ENCODE measurements around the gene ATF3.
"Not testable (repeated sequence)": the region's sequence is repeated elsewhere in the genome, so short reads cannot be mapped to it uniquely, and the experiment has no call there.

Gene ATF3

DNA sequence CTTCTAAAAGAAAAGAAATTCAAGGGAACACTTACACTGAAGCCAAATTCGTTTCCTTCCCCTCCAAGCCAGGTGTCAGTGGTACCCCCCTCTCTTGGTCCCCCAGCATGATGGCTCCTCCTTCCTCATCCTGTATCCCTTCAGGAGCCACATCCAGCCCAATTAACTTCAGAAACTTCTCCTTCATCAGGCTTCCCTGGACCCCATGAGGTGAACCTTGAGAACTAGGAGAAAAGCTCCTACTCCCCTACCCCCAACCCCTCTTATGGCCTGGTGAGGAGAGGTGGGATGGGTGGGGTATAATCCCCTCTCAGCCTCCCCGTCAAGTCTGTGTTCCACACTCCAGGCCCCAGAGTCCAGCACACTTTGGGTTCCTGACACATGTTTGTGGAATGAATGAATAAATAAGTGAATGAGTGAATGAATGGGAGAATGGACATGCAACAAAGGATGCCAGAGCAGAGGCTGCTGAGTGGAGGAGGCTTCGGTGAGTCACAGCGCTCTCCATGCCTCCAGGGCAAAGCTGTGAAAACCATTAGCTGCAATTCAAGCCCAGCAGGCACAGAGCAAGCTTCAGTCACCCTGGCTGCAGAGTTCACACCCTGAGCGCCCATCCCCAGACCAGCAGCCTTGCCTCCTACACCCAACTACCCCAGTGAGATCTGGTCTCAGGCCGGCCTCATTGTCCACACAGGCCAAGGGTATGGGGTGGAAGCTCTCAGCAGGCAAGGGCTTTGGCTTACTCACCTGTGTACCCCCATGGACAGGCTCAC is 47.3 kb downstream of the ATF3 start:
- no peak for ATAC-seq

GRCh38 chr1:212656730-212657129 is 48.2 kb downstream of the ATF3 start:
- ATAC-seq: no peak

GRCh38 chr1:212658250-212658649 is 49.7 kb downstream of the ATF3 start:
- ATAC-seq: not testable (repeated sequence)

DNA sequence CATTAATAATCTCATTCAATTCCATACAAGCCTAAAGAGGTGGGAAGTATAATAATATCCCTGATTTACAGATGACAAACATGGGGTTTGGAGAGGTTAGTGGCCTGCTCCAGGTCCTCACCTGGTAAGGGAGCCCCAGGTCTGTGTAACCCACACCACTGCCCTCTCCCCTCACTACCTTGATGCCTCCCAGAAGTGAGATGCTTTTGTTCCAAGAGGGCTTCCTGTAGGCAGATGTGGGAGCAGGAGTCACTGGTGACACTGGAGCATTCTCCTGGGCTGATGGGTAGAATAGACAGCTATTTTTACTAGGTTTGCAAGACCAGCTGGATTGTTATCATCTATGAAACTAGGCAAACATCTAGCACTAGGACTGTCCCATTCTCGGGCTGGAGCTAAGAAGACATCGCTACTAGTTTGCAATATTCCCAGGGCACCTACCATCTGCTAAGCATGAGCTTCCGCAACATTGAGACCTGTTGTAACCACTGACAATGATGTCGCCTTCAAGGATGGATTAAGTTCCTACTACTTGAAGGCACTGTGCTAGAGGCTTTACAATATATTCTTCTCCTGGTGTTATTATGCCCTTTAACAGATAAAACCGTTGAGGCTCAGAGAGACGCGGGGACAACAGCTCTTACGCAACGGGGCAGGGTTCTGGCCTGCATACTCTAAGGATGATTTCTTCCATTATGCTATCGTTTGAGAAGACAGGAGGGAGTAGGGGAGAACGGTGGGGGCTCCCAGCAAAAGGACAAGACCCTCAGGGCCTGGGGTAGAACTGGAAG is 56.0 kb downstream of the ATF3 start:
- ATAC-seq: no peak

GRCh38 chr1:212665241-212666115 is 56.9 kb downstream of the ATF3 start:
- ATAC-seq: peak; percentile 96

DNA sequence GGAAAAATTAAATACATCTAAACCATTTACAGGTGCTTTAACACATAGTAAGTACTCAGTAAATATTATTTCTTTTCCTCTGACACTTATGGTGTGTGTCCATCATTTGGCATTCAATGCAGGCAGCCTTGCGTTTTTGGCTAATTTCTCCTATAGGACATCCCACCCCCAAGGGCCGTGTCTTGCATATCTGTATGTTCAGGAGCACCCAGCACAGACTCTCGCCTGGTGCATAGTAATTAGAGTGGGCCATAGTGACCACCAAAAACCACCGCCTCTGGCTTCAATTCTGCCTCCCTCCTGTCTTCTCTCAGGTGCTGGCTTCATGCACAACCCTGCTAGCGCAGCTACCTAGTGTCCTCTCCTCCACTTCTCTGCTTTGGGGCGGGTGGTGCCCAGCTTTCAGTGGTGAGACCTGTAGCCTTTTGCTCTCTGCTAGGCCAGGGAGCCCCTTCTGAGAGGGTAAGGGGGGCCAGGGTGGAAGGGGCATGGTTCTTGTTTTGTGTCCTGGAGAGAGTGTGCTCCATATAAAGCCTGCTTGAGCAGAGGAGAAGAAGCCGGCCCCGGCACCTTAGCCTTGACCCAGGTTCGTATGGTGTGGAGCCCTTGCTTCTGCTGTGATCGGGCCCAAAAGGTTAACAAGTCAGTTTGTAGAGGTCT is 57.7 kb downstream of the ATF3 start:
- ATAC-seq: no peak

GRCh38 chr1:212667223-212668139 is 58.9 kb downstream of the ATF3 start:
- ATAC-seq: peak in 1 of 2 donors; percentile 44

DNA sequence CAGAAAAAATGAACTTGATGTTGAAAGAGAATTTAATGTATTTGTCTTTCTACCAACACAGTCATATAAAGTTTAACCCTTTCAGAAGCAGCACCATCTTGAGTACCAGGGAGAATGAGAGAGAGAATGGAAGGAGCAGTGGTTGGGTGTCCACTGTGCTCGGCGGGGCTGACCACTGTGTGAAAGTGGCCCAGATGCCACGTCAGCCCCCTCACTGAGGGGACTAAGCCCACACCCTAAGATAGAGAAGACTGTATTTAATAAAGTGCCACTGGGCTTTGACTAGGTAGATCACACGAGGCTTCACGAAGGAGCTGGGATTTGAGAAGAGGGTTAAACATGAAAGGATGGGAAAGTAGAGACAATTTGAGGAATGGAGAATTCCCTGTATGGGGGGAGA is 59.9 kb downstream of the ATF3 start:
- ATAC-seq: no peak

DNA sequence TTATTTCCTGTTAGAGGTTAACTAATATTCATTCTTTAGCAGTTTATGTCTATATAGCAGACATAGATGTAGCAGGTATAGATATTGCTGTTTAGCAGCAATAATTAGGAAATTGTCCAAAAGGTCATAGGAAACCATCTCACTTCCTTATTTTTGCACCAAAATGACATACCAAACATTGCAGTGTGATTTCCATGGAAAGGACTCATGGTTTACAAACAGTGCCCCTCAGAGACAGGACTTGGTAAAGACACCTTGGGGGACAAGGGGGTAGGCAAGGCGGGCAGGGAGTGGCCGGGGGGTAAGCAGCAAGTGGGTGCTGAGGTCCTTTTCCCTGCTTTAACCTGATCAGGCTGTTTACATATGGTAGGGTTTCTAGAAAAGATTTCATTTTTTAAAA is 60.5 kb downstream of the ATF3 start:
- ATAC-seq: no peak

DNA sequence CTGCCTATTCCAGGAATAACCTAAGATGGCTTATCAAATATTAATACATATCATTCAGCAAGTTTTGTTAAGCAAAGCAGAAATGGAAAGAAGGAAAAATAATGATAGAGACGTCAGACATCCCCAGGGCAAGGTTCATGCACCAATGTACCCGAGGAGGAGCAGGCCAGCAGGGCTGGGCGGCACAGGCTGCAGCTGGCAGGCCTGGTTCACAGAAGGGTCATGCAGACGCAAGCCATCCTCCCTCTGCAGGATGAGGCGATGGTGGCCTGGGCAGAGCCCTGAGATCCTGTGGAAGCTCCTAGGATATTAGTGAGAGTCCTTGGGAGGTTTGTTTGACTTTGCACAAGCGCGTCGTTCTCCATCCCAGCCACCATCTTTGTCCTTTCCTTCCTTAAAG is 61.0 kb downstream of the ATF3 start:
- no peak for ATAC-seq

- ATAC-seq: no peak
These were observed 61.7 kb downstream of the ATF3 start for GRCh38 chr1:212670301-212670700.

Data from activated CD4-positive, CD25-positive, alpha-beta regulatory T cell treated with anti-CD3 and anti-CD28 coated beads, Interleukin-2, amount 50 U/mL, for 24 hours (primary cell).